RWPE2 (cell line): ENCODE data around the gene ACSL3.

Source experiments
- ATAC-seq: fragments of 200-7000 bp; cut with Tn5 transposase; 3 replicates; pipeline ENCODE4 v1.9.1; 2021; ENCODE audit warnings: low read depth
- DNase-seq: peaks from one replicate; pipeline ENCODE4 v3.0.0-alpha.2; 2020; ENCODE audit warnings: low spot score
- H3K27ac ChIP-seq: fragments of 450-650 bp; 2 replicates; pipeline ENCODE4 v1.5.1; 2017; ENCODE audit warnings: mild to moderate bottlenecking; ENCODE audit not compliant: poor library complexity, severe bottlenecking
- H3K27me3 ChIP-seq: fragments of 250-450 bp; sonication (Bioruptor Pico); 2 replicates; pipeline ENCODE4 v1.5.1; 2021; ENCODE audit warnings: mild to moderate bottlenecking, moderate library complexity; ENCODE audit not compliant: insufficient read depth, poor library complexity, severe bottlenecking
- H3K36me3 ChIP-seq: fragments of 250-450 bp; sonication (Bioruptor Pico); 2 replicates; pipeline ENCODE4 v1.5.1; 2020; ENCODE audit warnings: low read depth, mild to moderate bottlenecking, moderate library complexity
- H3K4me1 ChIP-seq: fragments of 250-450 bp; sonication (Bioruptor Pico); 2 replicates; pipeline ENCODE4 v1.5.1; 2021; ENCODE audit warnings: mild to moderate bottlenecking, moderate library complexity; ENCODE audit not compliant: insufficient read depth, poor library complexity, severe bottlenecking
- H3K4me3 ChIP-seq: fragments of 250-450 bp; sonication (Bioruptor Pico); 2 replicates; pipeline ENCODE4 v1.5.1; 2021; ENCODE audit warnings: mild to moderate bottlenecking, moderate library complexity; ENCODE audit not compliant: severe bottlenecking
- H3K9me3 ChIP-seq: fragments of 250-450 bp; sonication (Bioruptor Pico); 2 replicates; pipeline ENCODE4 v1.5.1; 2021; ENCODE audit warnings: mild to moderate bottlenecking, moderate library complexity; ENCODE audit not compliant: severe bottlenecking
- CTCF ChIP-seq: fragments of 450-650 bp; IDR thresholded peaks from one replicate; pipeline ENCODE4 v1.5.1; 2017; ENCODE audit warnings: mild to moderate bottlenecking, moderate library complexity; ENCODE audit not compliant: poor library complexity, severe bottlenecking

Gene ACSL3

GRCh38 chr2:222946700-222947287, 86.0 kb downstream of the ACSL3 start:
- H3K4me1 ChIP-seq, result peaks cover 40% of the 10 kb centered on the region
- no peak for TF ChIP-seq CTCF
- ATAC-seq (peak; percentile 22; the same call in 2 of the 3 replicates), DNase-seq (no peak)
- no peaks in the 10 kb centered on the region for H3K27me3 ChIP-seq
- no peak overlapping the region for H3K4me3 ChIP-seq
- H3K27ac ChIP-seq, result no peak overlapping the region
- H3K9me3 ChIP-seq, result no peaks in the 10 kb centered on the region
- H3K36me3 ChIP-seq, result peaks cover 12% of the 10 kb centered on the region

- H3K9me3 ChIP-seq, result no peaks in the 10 kb centered on the region
- TF ChIP-seq CTCF, result no peak
- no peak overlapping the region for H3K4me3 ChIP-seq
- DNase-seq (no peak), ATAC-seq (no peak)
- no peaks in the 10 kb centered on the region for H3K27me3 ChIP-seq
- H3K36me3 ChIP-seq, result peaks cover 3% of the 10 kb centered on the region; the same call in 1 of the 2 replicates
- H3K4me1 ChIP-seq, result peaks cover 17% of the 10 kb centered on the region
- H3K27ac ChIP-seq, result no peak overlapping the region
Measured at GRCh38 chr2:222949073-222949472, 88.2 kb downstream of the ACSL3 start.

GRCh38 chr2:222949690-222950323, 89.0 kb downstream of the ACSL3 start:
- no peak for ATAC-seq
- DNase-seq, result no peak
- H3K27ac ChIP-seq, result peak overlapping the region; percentile 33
- no peaks in the 10 kb centered on the region for H3K27me3 ChIP-seq
- TF ChIP-seq CTCF, result no peak
- H3K4me1 ChIP-seq, result peaks cover 10% of the 10 kb centered on the region
- peaks cover 1% of the 10 kb centered on the region; the same call in 1 of the 2 replicates for H3K36me3 ChIP-seq
- no peaks in the 10 kb centered on the region for H3K9me3 ChIP-seq
- no peak overlapping the region for H3K4me3 ChIP-seq

- Histone ChIP-seq H3K36me3 (no peaks in the 10 kb centered on the region), H3K27ac (peak overlapping the region; percentile 33), H3K27me3 (no peaks in the 10 kb centered on the region), H3K4me3 (no peak overlapping the region), H3K4me1 (peaks cover 6% of the 10 kb centered on the region), H3K9me3 (no peaks in the 10 kb centered on the region)
- no peak for TF ChIP-seq CTCF
- DNase-seq (no peak), ATAC-seq (peak; percentile 59)
Measured at GRCh38 chr2:222950638-222951285, 89.9 kb downstream of the ACSL3 start.

- Histone ChIP-seq H3K4me1 (peaks cover 6% of the 10 kb centered on the region), H3K4me3 (no peak overlapping the region), H3K36me3 (no peaks in the 10 kb centered on the region), H3K27ac (no peak overlapping the region), H3K27me3 (no peaks in the 10 kb centered on the region), H3K9me3 (no peaks in the 10 kb centered on the region)
- DNase-seq, result no peak
- no peak for TF ChIP-seq CTCF
- no peak for ATAC-seq
Measured at GRCh38 chr2:222952204-222952603, 91.4 kb downstream of the ACSL3 start.
